Embryonic facial prominence (tissue), 1 donor: ENCODE data around the gene FAM32A.

ENCODE experiments used
- DNase-seq: peaks from one replicate; pipeline ENCODE4 v3.0.0-alpha.2; 2016; ENCODE audit errors: extremely low spot score

Gene FAM32A

DNA sequence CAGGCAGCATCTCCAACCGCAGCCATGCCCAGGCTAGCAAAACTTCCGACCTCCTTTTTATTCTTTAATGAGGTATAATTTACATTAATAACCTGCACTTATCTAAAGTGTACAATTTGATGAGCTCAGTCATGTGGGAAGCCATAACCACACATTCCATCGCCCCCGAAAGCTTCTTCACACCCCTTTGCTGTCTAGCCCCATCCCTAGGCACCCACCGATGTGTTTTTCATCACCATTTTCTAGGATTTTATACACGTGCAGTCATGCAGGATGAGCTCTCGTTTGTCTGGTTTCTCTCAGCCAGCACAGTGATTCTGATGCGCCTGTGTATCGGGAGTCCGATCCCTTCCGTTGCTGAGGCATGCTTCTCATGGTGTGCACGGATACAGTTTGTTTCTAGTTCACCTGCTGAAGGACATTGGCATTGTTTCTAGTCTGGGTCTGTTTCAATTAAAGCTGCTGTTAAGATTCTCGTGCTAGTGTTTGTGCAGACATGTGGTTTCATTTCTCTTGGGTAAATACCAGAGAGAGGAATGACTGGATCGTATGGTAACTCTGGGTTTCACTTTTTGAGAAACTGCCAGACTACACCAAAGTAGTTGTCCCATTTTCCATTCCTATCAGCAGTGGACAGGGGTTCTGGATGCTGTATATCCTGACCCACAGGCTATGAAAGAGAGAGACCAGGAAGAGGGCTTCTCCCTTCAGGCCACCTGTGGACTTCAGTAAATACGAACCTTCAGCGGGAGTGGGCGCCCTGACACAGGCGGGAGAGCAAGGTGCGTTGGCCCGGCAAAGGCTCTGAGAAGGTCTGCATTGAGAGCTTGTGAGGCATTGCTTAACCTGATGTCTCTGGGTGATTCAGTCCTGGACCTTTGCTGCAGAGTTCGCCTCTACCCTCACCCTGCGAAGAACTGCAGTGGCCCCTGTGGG lies 17.4 kb downstream of the FAM32A start:
- DNase-seq = no peak

DNA sequence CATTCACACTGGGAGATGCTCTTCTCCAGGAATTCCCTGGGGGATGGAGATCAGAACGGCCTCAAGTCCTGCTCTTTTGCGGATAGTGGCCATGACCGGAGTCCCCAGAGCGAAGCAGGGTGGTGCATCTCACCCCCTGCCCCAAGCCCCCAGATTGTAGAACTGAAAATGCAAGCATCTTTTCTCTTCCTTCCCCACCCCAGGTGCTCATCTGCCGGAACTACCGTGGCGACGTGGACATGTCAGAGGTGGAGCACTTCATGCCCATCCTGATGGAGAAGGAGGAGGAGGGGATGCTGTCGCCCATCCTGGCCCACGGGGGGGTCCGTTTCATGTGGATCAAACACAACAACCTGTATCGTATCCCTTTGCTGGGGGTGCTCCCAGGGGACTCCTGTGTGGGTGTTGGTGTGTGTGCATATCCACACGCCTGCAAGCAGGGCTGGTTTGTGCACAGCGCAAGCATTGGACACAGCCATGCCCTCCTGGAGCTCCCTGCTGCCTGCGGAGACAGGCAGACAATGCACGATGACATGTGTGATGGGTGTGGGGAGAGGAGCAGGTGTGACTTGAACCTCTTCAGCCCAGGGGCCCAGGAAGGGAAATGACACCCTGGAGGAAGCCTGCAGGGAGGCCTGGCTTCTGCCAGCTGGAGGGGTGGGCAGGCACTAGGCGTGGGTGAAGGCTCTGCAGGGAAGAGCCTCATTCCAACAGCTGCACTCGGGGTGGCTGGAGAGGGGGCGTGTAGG lies 18.2 kb downstream of the FAM32A start:
- no peak for DNase-seq

DNA sequence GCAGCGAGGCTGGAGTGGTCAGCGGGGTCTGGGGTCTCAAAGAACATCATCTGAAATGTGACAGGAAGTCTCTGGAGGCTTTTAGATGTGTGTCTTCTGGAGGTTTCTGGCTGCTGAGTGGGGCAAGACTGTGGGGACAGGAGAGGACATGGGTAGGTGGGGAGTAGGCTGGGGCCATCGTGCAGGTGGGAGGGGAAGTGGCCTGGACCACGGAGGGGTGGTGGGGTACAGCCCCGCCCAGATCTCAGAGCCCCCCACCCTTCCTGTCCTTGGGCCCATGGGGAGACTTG lies 18.7 kb downstream of the FAM32A start:
- no peak for DNase-seq

DNA sequence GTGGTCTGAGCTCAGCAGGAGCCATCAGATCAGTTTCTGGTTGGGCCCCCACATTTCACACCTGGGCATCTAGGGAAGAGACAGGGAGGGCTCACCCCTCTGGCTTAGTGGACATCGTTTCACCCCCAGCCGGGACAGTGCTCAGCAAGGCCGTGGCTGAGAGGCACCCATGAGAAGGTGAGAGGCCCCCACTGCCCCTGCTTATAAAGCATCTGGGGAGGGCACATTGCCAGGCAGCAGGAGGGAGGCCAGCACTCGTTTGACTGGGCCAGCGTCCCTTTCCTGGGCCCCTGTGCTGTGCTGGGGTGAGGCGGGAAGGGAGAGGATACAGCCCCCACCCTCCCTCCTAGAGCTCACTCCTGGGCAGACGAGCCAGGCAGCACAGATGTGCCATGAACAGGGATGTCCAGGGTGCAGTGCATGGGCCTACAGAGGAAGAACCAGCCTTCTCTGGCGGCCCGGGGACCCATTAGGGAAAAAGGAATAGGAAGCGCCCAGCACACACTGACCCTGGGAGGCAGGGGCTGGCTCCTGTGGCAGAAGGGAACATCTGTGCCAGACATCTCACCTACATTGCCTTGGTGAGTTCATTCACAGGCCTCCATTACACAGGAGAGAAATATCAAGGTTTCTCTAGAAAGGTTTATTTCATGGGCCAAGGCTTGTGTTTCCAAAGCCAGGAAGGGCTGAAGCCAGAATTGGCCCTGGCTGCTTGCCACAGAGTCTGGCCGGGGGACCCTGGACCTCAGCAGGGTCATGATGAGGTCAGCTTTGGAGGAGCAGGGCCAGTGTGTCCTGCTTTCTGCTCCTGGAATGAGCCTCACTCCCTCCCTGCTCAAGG lies 20.2 kb downstream of the FAM32A start:
- DNase-seq = no peak

DNA sequence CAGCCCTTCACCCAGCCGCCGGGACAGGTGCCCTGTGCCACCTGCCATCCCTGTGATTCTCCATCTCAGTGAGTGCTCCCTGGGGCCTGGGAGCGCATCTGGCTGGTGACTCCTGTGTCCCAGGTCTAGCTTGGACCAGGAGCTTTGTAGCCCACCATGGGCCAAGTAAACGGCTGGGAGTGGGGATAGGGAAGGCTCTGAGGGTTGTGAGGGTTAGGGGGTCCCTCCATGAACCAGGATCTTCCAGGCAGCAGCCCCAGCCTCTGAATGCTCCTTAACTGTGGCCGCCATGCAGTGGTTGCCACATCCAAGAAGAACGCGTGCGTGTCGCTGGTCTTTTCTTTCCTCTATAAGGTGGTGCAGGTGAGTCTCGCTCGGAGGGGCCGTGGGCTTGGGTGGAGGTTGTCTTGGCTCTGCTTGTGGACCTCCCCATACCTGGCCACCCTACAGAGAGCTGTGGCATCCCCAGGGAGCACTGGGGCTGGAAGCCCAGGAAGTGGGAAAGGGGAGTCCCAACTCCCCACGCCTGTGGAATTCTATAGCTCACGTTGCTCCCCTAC lies 20.9 kb downstream of the FAM32A start:
- DNase-seq = no peak

DNA sequence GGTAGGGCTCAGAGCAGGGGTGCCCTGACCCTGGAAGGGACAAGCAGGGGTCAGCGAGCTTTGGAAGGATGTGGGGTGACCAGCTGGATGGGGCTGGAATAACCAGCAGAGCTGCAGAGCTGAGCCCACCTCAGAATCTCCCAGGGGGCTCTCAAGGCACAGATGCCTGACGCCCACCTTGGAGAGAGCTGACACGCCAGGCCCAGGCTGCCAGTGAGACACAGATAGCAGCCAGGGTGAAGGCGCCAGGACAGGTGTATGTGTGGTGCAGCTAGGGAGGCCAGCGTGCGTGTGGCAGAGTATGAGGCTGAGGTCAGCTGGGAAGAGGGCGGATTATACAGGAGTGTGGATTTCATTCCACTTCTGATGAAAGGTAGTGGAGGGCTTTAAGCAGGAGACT lies 21.4 kb downstream of the FAM32A start:
- no peak for DNase-seq

DNA sequence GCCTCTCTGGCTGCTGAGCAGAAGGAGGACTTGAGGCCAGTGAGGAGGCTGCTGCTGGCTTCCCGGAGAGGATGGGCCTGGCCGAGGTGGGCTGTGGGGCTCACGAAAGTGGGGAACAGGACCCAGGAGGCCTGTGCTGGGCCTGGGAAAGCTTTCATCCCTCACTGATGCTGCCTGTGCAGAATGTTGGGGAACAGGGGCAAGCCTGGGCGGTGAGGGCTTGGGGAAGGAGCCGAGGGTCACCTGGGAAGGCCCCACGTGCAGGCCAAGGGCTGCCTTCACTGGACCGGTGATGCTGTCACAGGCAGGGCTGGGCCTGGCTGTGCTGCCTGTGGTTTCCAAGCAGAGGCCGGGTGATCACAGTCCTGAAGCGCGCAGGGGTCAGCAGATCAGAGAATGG lies 21.9 kb downstream of the FAM32A start:
- no peak for DNase-seq

DNA sequence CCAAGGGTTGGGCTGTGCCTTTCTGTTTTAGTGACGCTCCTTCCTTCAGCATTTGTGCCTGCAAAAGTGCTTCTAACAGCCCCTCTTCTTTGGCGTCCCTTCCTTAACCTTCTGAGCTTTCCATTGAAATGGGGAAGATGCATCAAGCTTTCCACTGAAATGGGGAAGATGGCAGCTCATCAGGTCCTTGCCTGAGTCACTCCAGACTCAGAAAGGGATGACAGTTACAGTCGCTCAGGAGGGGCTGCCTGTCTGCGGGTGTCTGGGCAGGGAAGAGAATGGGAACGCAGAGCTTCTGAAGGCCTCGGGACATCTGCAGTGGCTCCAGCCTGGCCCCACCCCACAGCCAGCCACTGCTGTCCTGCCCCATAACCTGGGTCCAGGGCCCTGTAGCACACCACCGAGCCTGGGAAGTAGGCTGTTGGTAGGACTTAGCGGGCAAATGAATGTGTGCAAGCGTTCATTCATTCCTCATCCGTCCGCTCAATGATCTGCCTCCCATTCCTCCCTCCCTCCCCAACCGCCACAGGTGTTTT lies 22.3 kb downstream of the FAM32A start:
- no peak for DNase-seq

DNA sequence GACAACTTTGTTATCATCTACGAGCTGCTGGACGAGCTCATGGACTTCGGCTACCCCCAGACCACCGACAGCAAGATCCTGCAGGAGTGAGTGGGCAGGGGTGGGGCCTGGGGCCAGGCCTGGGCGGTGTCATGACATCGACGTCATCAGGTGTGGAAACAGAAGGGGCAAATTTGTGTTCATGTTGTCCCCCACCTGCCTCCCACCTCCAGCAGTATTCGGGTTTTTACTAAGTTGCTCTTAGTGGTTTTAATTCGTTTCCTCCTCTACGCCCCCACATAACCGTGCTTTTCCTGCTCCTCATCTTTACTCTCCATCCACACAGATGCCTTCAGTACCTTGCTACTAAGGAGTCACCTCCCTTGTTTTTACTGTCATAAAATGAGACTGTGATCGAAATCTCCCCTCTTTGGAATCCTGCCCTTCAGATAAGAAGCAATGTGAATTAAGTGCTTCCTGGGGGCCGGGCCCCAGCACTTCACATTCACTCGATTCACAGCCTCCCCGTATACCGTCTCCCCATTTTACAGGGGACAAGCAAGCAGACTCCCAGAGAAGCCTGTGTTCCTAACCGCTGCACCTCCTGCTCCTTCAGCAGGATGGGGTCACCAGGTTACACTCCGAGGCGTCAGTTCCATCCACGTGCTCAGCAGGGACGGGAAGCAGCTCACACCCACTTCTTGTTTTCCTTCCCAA lies 23.0 kb downstream of the FAM32A start:
- DNase-seq = no peak

DNA sequence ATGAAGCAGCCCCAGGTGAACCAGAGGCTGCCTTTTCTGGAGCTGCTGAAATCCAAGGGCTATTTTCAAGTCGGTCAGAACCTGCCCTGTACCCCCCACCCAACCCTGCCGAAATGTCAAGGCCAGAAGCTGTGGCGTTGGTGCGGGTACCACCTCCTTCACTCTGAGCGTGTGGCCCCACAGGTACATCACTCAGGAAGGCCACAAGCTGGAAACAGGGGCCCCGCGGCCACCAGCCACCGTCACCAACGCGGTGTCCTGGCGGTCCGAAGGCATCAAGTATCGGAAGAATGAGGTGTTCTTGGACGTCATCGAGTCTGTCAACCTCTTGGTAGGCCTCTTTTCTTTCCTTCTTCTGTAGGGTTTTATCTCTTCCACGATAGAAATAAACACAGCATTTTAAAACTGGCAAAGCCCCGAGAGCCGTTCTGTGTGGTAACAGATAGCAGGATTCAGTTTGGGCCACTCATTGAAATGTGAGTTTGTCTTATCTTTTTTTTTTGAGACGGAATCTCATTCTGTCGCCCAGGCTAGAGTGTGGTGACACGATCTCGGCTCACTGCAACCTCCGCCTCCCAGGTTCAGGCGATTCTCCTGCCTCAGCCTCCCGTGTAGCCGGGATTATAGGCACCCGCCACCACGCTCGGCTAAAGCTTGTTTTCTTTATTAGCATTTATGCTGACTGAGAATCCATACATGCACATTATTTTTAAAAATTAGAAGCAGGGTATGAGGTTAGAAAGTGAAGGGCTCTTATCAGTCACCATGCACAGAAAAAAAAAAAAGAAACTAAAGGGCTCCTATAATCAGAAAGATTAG lies 23.8 kb downstream of the FAM32A start:
- no peak for DNase-seq

DNA sequence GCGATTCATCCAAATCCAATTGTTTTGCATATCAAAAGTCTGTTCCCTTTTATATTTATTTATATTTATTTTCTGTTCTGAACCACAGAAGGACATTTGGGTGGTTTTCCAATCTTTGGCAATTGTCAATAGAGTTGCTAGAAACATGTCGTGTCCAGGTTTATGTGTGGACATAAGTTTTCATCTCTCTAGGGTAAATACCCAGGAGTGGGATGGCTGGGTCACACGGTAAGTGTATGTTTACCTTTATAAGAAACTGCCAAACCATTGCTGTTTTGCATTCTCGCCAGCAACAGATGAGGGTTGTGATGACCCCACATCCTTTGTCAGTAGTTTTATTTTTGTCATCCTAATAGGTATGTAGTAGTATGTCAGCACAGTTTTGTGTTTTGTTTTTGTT lies 25.0 kb downstream of the FAM32A start:
- DNase-seq = no peak

DNA sequence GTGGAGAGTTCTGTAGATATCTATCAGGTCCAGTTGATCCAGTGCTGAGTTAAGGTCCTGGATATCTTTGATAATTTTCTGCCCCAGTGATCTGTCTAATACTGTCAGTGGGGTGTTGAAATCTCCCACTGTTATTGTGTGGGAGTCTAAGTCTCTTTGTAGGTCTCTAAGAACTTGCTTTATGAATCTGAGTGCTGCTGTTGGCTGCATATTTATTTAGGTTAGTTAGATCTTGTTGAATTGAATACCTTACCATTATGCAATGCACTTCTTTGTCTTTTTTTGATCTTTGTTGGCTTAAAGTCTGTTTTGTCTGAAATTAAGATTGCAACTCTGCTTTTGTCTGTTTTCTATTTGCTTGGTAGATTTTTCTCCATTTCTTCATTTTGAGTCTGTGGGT lies 27.9 kb downstream of the FAM32A start:
- no peak for DNase-seq

DNA sequence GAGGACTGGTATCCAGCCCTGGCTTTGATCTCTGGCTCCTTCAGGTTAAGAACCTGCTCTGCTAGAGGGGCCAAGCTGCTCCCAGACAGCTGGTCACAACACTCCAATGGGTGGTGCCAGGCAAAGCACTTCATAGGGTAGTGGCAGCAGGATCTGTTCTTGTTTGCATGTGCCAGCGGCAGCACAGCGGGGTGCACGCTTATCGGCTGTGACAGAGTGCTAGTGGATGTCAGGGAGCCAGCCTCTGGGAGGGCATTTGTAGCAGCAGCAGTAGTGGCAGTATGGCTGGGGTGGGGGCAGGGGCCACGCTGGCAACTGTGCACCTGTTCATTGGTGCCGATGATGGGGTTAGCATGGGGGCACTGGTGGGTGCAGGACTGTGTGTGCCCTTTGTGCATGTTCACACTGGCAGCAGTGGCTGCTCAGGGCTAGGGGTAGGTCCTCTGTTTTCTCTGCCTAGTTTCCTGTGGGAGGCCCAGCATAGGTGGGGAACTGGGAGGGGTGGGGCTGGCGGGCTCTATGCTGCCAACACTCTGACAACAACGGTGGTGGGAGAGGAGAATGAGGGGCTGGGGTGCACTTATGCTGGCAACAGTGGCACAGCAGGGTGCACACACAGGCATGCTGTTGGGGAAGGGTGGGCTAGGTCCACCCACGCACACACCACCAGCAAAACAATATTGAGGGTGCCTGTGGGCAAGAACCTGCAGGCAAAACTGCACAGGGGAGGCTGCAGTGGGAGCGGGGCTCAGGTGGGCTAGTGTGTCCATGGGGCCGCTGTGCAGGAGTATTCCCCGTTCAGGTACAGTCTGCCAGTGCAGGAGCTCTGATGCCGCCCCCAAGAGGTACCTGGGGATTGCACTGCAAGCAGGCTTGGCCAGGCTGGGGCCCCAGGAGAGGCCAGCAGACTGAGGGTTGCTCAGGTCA lies 31.8 kb downstream of the FAM32A start:
- DNase-seq = no peak

DNA sequence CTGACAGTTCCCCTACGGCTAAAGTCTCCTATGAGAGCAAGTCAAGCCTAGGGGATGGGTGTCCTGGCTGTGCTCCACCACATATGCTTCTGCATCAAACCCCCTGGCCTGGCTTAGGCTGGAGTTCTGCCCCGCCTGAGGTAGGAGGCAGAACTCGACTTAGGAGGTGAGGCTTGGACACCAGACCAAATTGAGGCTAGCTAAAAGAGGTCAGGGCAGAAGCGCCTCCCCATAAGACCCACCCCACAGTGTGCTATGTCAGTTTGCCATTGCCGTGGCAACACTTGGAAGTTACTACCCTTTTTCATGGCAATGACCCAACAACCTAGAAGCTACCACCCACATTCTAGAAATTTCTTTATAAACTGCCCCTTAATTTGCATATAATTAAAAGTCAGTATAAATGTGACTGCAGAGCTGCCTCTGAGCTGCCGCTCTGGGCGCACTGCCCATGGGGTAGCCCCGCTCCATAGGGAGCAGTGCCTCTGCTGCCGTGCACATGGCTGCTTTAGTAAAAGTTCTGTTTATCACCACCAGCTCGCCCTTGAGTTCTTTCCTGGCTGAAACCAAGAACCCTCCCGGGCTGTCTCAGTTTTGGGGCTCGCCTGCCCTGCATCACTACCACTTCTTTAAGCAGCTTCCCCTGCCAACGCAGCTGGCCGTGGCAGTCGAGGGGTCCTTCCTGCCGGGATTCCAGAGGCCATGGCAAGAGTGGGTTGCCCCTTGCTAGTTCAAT lies 32.7 kb downstream of the FAM32A start:
- DNase-seq = no peak

DNA sequence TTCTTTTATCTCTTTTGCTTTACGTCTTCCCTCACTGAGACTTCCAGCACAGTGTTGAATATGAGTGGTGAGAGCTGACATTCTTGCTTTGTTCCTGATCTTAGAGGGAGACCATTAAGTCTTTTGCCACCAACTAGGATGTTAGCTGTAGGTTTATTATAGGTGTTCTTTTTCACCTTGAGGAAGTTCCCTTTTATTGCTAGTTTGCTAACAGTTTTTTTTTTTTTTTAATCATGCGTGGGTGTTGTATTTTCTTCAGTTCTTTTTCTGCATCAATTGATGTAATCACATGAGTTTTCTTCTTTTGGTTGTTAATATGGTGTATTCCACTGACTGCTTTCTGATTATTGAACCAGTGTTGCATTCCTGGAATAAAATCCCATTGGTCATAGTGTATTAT lies 33.6 kb downstream of the FAM32A start:
- no peak for DNase-seq

DNA sequence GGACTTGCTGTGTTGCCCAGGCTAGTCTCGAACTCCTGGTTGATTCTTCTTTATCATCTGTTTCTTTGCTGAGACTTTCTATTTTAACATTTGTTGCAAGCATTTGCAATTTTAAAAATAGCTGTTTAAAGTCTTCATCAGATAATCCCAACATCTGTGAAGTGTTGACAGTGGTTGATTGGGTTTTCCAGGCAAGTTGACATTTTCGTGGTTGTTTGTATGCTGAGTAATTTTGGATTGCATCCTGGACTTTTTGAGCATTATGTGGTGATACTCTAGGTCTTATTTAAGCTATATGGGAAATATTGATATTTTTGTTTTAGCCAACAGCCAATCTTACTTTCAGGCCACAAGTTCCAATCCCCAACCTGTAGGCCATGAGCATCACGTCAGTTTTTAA lies 37.6 kb downstream of the FAM32A start:
- no peak for DNase-seq

DNA sequence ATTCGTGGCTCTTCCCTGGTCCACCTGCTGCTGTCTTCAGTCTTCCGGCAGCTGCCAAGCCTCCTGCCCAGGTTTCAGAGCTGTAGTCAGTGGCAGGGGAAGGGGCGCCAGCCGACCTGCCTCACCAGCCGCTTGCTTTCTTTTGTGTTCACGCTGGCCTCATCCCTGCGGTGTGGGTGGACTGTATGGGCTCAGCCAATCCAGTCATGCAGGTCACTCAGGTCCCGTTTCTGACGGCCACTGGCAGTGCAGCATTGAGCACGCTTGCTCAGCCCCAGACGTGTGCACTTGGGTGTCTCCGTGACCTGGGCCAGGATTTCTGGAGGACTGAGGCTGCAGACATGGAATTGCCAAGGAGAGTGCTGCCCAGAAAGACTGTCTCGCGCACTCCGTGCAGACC lies 38.5 kb downstream of the FAM32A start:
- DNase-seq = no peak

DNA sequence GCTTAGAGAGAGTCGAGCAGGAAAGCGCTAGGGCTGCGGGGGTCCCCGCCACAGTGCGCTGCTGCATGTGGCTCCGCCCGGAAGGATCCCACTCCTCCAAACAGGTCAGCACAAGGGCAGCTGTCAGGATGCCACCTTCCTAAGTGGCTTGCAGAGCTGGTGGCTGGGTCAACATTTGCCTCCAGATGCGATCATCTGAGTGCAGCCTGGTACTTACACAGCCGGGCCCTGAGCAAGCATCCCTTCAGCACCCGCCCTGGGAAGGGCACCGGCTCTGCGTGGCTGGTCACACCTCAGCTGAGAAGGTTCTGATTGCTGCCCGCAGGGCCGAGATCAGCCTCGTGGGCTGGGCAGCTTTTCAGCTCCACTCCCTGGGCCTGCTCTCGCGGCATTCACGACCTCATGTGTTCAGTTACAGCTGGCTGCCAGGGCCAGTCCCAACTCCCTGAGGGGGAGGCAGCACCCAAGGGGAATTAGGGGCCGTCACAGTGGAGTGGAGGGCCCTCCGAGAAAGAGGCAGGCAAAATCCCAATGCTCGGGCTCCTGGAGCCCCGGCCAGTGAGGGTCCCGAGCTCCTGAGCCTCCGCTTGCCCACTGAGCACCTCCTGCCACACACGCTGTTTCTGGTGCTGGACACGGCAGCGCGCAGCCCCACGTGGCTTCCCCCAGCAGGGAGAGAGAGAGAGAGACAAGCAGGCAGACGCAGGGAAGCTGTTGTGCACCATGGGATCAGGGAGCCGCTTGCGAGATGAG lies 39.3 kb downstream of the FAM32A start:
- no peak for DNase-seq
